ENCODE data around the gene KLHL15. TPM values are rescaled to one million over a fixed set of nuclear protein-coding genes. Genes with fewer than 3 reads are reported as not detected.
"Not testable (repeated sequence)": the region's sequence is repeated elsewhere in the genome, so short reads cannot be mapped to it uniquely, and the experiment has no call there.

The KLHL15 gene
- total RNA-seq, 1 experiment from 2014 or later = 7.8 TPM

GRCh38 chrX:24017674-24018073 lies 9.3 kb downstream of the KLHL15 start:
- no peak for DNase-seq (ENCODE audit: low spot score)

GRCh38 chrX:24014388-24015018 lies 12.5 kb downstream of the KLHL15 start:
- no peak for DNase-seq (ENCODE audit: low spot score)

GRCh38 chrX:24012266-24012665 lies 14.7 kb downstream of the KLHL15 start:
- DNase-seq (ENCODE audit: low spot score) = no peak

GRCh38 chrX:24005867-24006266 lies 21.1 kb downstream of the KLHL15 start:
- DNase-seq (ENCODE audit: low spot score) = no peak

GRCh38 chrX:24005028-24005427 lies 22.0 kb downstream of the KLHL15 start:
- no peak for DNase-seq (ENCODE audit: low spot score)

- DNase-seq (ENCODE audit: low spot score) = no peak
Measured at GRCh38 chrX:24002792-24003191, 24.2 kb downstream of the KLHL15 start.

- no peak for DNase-seq (ENCODE audit: low spot score)
Measured at GRCh38 chrX:24002167-24002566, 24.8 kb downstream of the KLHL15 start.

GRCh38 chrX:23999671-24000070 lies 27.3 kb downstream of the KLHL15 start:
- no peak for DNase-seq (ENCODE audit: low spot score)

- no peak for DNase-seq (ENCODE audit: low spot score)
Measured at GRCh38 chrX:23993012-23993633, 33.9 kb downstream of the KLHL15 start.

- DNase-seq (ENCODE audit: low spot score) = no peak
Measured at GRCh38 chrX:23992431-23992830, 34.6 kb downstream of the KLHL15 start.

GRCh38 chrX:23990455-23990854 lies 36.5 kb downstream of the KLHL15 start:
- no peak for DNase-seq (ENCODE audit: low spot score)

GRCh38 chrX:23989689-23990088 lies 37.3 kb downstream of the KLHL15 start:
- DNase-seq (ENCODE audit: low spot score) = no peak

- no peak for DNase-seq (ENCODE audit: low spot score)
Measured at GRCh38 chrX:23982891-23983290, 44.1 kb downstream of the KLHL15 start.

- DNase-seq (ENCODE audit: low spot score) = no peak
Measured at GRCh38 chrX:23981711-23982110, 45.3 kb downstream of the KLHL15 start.

- DNase-seq (ENCODE audit: low spot score) = no peak
Measured at GRCh38 chrX:23981222-23981621, 45.8 kb downstream of the KLHL15 start.

- DNase-seq (ENCODE audit: low spot score) = no peak
Measured at GRCh38 chrX:23980011-23980441, 47.0 kb downstream of the KLHL15 start.

- no peak for DNase-seq (ENCODE audit: low spot score)
Measured at GRCh38 chrX:23978491-23978890, 48.5 kb downstream of the KLHL15 start.

- not testable (repeated sequence) for DNase-seq (ENCODE audit: low spot score)
Measured at GRCh38 chrX:23965630-23966029, 61.4 kb downstream of the KLHL15 start.

GRCh38 chrX:23964191-23964590 lies 62.8 kb downstream of the KLHL15 start:
- no peak for DNase-seq (ENCODE audit: low spot score)

- DNase-seq (ENCODE audit: low spot score) = no peak
Measured at GRCh38 chrX:23959781-23960180, 67.2 kb downstream of the KLHL15 start.

- DNase-seq (ENCODE audit: low spot score) = no peak
Measured at GRCh38 chrX:23954396-23954795, 72.6 kb downstream of the KLHL15 start.

GRCh38 chrX:23953908-23954269 lies 73.1 kb downstream of the KLHL15 start:
- DNase-seq (ENCODE audit: low spot score) = no peak

GRCh38 chrX:23952984-23953907 lies 73.7 kb downstream of the KLHL15 start:
- peak; percentile 8 for DNase-seq (ENCODE audit: low spot score)

All from H4 (cell line).